NCI-H524 (cell line): ENCODE results near the gene PSME3.
"Not testable (repeated sequence)": the region's sequence is repeated elsewhere in the genome, so short reads cannot be mapped to it uniquely, and the experiment has no call there.

Experiments used
- DNase-seq, 2 experiments: peaks; one replicate each; lab custom pipeline; 2025; lab: John Stamatoyannopoulos, UW

PSME3 gene

DNA sequence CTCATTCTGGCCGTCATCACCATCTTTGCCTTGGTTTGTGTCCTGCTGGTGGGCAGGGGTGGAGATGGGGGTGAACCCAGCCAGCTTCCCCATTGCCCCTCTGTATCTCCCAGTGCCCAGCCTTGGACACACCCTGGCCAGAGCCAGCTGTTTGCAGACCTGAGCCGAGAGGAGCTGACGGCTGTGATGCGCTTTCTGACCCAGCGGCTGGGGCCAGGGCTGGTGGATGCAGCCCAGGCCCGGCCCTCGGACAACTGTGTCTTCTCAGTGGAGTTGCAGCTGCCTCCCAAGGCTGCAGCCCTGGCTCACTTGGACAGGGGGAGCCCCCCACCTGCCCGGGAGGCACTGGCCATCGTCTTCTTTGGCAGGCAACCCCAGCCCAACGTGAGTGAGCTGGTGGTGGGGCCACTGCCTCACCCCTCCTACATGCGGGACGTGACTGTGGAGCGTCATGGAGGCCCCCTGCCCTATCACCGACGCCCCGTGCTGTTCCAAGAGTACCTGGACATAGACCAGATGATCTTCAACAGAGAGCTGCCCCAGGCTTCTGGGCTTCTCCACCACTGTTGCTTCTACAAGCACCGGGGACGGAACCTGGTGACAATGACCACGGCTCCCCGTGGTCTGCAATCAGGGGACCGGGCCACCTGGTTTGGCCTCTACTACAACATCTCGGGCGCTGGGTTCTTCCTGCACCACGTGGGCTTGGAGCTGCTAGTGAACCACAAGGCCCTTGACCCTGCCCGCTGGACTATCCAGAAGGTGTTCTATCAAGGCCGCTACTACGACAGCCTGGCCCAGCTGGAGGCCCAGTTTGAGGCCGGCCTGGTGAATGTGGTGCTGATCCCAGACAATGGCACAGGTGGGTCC lies 18.4 kb downstream of the PSME3 start:
- DNase-seq = not testable (repeated sequence)

DNA sequence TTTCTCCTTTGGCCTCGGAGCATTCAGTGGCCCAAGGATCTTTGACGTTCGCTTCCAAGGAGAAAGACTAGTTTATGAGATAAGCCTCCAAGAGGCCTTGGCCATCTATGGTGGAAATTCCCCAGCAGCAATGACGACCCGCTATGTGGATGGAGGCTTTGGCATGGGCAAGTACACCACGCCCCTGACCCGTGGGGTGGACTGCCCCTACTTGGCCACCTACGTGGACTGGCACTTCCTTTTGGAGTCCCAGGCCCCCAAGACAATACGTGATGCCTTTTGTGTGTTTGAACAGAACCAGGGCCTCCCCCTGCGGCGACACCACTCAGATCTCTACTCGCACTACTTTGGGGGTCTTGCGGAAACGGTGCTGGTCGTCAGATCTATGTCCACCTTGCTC lies 19.2 kb downstream of the PSME3 start:
- DNase-seq = no peak

DNA sequence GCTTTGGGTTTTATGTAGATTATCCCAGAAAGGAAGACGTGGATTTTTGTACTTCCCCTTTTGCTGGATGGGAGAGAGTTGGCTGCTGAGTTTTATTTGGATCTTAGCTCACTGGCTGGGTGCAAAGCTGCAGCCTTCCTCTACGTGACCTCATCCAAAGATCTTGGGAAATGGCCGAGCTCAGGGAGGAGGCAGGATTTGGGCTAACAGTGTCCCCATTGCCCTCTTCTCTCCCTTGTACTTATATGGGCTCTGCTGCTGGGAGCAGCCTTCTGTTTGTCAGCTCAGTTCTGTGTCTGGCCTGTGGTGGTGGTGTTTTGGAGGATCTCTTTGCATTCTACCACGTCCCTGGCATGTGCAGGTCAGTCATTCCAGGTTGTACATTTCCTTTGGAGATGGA lies 19.8 kb downstream of the PSME3 start:
- DNase-seq = no peak

GRCh38 chr17:42853597-42853967 lies 20.4 kb downstream of the PSME3 start:
- no peak for DNase-seq

- no peak for DNase-seq
These were observed 21.0 kb downstream of the PSME3 start for GRCh38 chr17:42853968-42854790.

- no peak for DNase-seq
These were observed 21.9 kb downstream of the PSME3 start for GRCh38 chr17:42855048-42855596.

DNA sequence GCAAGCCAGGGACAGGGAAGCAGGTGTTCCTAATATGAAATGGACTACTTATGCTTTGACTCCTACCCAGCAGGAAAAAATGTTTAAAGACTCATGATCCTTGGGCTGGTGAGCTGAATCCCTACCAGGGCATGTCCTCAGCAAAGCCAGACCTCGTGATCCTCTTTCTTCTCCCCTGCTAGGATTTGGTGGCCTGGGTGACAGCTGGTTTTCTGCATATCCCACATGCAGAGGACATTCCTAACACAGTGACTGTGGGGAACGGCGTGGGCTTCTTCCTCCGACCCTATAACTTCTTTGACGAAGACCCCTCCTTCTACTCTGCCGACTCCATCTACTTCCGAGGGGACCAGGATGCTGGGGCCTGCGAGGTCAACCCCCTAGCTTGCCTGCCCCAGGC lies 22.9 kb downstream of the PSME3 start:
- DNase-seq = not testable (repeated sequence)

GRCh38 chr17:42856516-42856915 lies 23.3 kb downstream of the PSME3 start:
- not testable (repeated sequence) for DNase-seq

- DNase-seq = no peak
These were observed 24.2 kb downstream of the PSME3 start for GRCh38 chr17:42857389-42857788.

DNA sequence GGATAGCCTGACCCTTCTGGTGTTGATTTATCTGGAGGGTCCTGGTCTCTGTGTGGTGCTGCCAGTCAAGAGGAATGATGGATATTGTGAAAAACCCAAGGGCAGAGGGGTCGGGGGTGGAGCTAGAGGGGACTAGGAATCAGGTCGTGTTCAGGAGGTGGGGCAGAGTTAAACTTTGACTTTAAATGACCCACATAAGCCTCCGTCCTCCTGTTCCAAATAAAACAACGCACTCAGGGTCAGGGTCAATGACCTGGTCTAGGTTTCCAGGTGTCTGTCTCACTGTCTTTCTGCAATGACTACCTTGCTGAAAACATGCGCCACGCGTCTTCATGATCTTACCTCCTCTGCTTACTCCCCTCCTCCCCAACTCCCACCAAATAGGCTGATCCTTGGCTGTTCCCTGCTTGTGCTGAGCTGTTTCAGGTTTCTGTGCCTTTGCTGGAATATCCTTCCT lies 32.5 kb downstream of the PSME3 start:
- DNase-seq = no peak

- no peak for DNase-seq
These were observed 33.0 kb downstream of the PSME3 start for GRCh38 chr17:42866216-42866615.

- no peak for DNase-seq
These were observed 33.7 kb downstream of the PSME3 start for GRCh38 chr17:42866631-42867575.

GRCh38 chr17:42867694-42868261 lies 34.6 kb downstream of the PSME3 start:
- DNase-seq = not testable (repeated sequence)

- DNase-seq = no peak
These were observed 35.1 kb downstream of the PSME3 start for GRCh38 chr17:42868338-42868737.

DNA sequence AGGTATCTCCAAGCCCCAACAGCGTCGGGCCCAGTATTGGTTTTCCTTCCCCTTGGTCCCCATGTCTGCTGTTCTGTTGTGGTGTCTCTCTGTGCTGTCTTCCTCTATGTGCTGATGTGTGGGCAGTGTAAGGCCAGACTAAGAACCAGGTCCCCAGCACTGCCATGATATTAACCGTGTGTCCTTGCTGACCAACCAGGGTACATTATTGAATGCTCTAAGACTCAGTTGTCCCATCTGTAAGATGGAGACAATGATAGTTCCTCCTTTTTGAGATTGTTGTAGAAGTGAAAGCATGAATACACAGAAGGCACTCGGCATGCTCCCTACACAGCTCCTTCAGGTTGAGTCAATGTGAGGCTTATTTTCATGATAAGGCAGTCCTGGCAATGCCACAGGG lies 38.5 kb downstream of the PSME3 start:
- DNase-seq = no peak

DNA sequence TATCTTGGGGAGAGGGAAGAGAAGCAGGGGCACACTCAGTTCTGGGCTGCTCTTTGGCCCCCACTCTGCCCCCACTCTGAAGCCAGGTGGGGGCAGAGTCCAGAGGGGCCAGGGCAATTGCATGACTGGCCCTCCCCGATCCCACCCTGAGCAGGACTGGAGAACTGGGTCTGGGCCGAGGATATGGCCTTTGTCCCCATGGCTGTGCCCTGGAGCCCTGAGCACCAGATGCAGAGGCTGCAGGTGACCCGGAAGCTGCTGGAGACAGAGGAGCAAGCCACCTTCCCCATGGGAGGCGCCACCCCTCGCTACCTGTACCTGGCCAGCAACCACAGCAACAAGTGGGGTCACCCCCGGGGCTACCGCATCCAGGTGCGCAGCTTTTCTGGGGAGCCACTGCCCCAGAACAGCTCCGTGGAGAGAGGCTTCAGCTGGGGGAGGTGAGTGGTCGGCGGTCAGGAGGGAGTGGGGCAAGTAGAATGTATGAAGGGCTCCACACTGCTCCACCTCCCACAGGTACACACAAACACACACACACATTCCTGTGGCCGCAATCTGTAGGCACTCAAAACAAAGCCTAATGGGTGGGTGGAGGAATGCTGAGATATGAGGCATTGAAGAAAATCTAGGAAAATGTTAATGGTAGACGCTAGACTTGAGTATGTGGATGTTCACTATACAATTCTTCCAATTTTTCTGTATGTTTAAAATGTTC lies 39.2 kb downstream of the PSME3 start:
- DNase-seq = no peak

DNA sequence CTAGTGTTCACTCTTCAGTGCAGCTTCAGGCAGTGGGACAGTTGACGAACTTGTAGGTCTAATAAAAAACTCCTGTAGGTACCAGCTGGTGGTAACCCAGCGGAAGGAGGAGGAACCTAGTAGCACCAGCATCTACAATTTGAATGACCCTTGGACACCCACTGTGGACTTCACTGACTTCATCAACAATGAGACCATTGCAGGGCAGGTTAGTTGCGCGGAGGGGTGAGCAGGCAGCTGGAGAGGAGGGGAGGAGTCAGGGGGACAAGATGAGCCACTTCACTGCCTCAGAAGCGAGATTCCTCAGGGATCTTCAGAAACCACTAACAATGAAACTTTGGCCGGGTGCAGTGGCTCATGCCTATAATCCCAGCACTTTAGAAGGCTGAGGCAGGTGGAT lies 40.1 kb downstream of the PSME3 start:
- DNase-seq = no peak

DNA sequence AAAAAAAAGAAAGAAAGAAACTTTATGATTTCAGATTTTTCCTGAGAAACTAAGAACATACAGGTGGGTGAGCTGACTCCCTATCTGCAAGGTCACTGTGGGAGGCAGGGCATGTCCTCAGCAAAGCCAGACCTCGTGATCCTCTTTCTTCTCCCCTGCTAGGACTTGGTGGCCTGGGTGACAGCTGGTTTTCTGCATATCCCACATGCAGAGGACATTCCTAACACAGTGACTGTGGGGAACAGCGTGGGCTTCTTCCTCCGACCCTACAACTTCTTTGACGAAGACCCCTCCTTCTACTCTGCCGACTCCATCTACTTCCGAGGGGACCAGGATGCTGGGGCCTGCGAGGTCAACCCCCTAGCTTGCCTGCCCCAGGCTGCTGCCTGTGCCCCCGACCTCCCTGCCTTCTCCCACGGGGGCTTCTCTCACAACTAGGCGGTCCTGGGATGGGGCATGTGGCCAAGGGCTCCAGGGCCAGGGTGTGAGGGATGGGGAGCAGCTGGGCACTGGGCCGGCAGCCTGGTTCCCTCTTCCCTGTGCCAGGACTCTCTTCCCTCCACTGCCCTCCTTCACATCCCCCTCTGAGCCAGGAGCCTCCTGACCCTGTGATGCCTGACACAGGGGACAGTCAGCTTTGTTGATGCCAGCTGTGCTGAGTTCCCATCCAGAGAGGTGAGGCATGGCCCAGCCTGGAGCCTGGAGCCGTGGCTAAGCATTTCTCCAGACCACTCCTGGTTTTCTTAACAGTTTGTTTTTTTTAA lies 40.9 kb downstream of the PSME3 start:
- DNase-seq = not testable (repeated sequence)

- DNase-seq = no peak
These were observed 43.8 kb downstream of the PSME3 start for GRCh38 chr17:42877037-42877436.
